HG02884 (cell line): ENCODE measurements around the gene TRIM9.
A peak's percentile ranks its signal among the peaks of the same experiment; 100 is the strongest.

ENCODE experiments used
- ATAC-seq: cut with Tn5 transposase; IDR thresholded peaks from one replicate; pipeline ENCODE4 v1.9.1; 2021; ENCODE audit warnings: mild to moderate bottlenecking, moderate library complexity; ENCODE audit not compliant: unreplicated experiment

Gene TRIM9

DNA sequence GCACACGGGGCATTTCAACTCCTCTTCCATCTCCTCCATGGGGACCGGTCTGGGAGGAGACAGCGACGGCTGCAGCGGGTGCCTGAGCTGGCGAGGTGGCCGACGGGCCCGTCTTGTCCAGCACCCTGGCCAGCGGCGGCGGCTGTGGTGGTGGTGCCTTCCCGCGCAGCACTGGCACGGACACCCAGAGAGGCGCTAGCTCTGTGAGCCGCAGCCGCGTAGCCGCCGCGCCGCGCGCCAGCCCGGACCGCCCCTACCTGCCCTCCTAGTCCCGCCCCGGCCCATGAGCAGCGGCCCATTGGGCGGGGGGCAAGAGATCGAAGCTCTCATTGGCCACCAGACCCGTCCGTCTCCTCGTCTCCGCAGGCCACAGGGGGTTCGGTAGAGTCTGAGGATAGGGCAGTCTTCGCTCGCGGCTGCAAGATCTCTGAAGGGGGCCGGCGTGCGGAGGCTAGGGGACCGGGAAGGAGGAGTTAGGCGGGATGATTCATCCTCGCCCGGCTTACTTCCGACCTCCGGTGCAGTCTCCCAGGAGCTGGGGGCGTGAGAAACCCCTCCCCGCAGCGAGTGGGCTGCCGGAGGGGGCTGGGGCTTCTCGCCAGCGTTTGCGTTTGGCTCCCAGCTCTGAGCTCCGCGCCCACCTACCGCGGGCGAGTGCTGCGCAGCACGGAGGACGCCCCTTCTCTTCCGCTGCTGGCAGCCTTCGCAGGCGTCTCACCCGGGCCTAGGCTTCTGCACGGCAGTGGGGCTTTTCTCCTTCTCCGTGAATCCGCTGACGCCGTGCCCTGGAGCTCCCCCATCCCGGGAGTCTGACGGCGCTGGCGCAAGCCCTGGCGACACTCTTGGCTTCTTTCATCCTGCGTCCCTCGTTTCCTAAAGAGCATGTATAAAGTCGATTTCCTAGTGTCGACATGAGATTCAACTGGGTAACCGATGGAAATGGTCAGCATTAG lies at the start of gene TRIM9:
Gene TRIM9 (minus strand): TSS at position 205 of the 953 bp plus-strand sequence. CDS start 166 bp downstream, at position 39.
- peak; percentile 99 for ATAC-seq

DNA sequence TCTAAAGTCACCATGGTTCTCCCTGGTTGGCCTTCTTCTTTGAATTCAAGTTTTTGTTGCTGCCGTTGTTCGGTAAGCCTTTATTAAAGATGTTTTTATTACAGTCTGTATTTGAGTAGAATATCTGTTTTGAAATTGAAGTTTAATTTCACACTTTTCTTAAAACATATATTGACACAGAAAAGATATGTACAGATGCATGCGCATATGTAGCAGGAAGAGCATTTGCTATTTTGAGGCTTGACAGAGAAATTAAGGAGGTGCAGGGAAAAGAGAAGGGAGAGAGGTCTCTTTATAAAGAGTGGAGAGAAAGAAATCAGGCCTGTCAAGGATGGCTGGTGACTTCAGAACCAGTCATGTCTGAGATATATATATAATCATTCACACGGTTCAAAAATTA lies 46.0 kb upstream of the TRIM9 start:
- no peak for ATAC-seq

- ATAC-seq, result no peak
These were observed 45.4 kb upstream of the TRIM9 start for GRCh38 chr14:51140338-51140737.

DNA sequence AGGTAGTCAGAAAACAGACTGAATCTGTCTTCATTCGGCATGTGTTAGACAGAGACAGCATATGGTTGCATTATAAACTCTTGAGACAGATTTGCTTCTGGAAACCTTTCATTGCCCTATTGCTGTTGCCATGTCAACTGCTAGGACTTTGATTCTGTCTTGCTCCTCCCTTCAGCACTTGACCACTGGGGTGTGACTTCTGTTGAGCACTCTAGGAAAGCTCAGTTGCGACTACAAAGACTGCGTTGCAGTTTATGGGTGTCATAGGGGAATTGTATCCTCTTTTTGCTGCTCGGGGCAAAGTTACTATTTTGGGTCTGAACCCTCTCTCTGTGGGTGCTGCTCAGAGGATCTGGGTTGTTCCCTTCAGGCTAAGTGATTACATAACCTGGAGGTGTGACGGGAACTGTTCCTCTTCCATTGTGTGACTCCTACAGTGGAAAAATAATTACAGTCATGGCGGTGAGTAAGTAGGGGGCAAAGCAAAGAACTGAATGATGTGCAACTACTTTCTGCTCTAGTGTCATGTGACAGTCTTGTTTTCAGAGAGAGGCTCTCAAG lies 44.3 kb upstream of the TRIM9 start:
- ATAC-seq, result no peak

DNA sequence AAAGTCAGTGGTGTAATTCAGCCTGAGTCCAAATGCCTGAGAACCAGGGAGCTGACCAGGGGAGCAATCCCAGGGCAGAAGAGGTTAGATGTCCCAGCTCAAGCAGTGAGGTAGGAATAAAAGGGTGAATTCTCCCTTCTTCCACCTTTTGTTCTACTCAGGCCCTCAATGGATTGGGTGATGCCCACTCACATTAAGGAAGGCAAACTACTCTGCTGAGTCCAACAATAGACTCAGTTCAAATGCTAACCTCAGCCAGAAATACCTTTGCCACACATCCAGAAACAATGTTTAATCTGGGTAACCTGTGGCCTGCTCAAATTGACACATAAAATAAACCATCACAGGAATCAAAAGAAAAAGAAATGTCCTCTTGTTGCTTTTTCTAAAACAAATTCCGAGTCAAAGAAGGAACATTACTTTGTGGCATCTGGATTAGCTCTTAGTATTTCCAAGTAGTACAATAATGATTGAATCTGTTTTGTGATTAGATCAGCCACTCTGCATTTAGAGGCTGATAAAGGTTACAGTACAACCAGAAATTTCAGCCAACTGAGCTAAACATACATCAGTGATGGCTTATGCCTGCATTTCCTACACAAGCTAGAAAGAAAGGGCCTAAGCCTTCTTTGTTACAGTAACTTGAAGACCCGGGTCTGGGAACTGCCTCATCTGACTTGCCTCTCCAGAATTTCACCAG lies 43.6 kb upstream of the TRIM9 start:
- no peak for ATAC-seq

- no peak for ATAC-seq
These were observed 36.6 kb upstream of the TRIM9 start for GRCh38 chr14:51131516-51131915.

GRCh38 chr14:51129130-51129529 lies 34.2 kb upstream of the TRIM9 start:
- ATAC-seq, result no peak

GRCh38 chr14:51124029-51124428 lies 29.1 kb upstream of the TRIM9 start:
- no peak for ATAC-seq

GRCh38 chr14:51121096-51121495 lies 26.2 kb upstream of the TRIM9 start:
- ATAC-seq, result no peak

DNA sequence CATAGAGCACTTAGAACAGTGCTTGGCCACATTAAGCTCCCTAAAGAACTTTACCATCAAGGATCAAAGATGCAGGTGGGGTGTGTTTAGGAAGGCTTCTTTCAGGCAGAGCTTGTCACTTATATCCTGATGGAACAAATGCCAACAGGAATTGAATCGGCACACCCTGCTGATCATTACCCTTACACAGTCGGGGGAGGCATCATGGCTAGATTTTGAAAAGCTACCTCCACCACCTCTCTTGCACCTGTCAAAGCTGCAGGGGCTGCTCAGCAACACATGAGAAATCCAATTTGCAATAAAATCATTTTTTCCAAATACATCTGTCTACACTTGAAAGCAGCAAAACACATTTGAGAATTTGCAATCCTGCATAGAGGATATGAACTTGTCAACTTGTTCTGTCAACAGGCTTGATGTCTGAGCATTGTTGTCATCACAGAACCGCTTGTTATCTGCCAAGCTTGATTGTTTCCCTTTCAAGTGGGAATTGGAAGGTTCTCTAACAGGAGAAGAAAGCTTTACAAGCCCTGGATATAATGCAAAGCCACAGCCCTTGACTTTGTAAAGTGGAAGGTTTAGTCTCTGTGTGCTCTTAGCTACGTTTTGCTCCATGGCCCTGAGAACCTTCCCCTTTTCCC lies 24.6 kb upstream of the TRIM9 start:
- ATAC-seq, result no peak

- ATAC-seq, result no peak
These were observed 24.1 kb upstream of the TRIM9 start for GRCh38 chr14:51118993-51119392.

- ATAC-seq, result no peak
These were observed 22.7 kb upstream of the TRIM9 start for GRCh38 chr14:51117593-51117992.

- ATAC-seq, result no peak
These were observed 21.8 kb upstream of the TRIM9 start for GRCh38 chr14:51116682-51117081.

- ATAC-seq, result no peak
These were observed 14.7 kb upstream of the TRIM9 start for GRCh38 chr14:51109651-51110050.

DNA sequence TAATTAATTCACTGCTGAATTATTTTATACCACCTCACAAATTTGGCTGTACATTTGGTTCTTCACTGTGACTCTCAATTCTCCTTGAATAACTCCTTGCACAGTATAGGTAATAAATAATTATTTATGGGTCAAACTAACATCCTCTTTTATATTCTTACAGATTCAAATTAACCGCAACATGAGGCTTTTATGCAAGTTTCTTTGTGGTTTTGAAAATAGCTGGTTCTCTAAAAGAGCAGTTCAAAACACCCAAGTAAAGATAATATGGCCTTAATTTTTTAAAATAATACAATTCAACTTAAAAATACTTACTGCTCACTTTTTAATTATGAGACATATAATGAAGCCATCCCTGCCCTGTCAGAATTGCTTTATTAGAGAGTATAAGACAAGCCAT lies 12.9 kb upstream of the TRIM9 start:
- ATAC-seq, result no peak

GRCh38 chr14:51104467-51104866 lies 9.6 kb upstream of the TRIM9 start:
- no peak for ATAC-seq

DNA sequence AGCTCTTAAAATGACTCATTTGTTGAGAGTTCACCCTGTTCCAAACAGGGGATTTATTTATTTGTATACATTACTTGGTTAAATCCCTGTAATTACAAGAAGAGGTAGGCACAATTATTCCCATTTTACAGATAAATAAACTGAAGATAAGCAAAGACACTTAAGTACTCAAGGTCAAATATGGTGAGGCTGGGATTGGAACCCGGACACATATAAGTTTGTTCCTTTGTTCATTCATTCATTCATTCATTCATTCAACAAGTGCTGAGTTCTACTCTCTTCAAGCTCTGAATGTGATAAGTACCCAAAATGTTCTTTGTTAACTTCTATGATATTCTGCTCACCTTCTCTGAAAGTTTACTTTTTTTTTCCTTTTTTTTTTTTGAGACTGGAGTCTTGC lies 2.4 kb upstream of the TRIM9 start:
- no peak for ATAC-seq

DNA sequence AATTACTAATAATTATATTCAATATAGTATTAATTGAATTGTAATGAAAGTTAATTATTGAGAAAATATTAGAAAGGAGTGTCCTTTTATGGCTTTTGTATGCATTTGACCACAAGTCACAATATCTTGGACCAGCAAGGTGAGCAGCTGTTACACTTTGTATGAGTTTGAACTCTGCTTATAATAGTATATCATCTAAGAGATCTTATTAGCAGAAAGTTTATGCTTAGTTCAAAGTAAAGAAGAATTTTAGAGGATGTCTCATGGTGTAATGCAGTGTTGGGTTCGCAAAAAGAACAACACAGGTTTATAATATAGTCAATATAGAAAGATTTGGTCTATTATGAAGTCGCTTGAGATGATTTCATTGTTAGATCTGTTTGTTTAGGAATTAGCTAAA lies 2.0 kb upstream of the TRIM9 start:
- no peak for ATAC-seq

GRCh38 chr14:51095854-51096823 lies 1.2 kb upstream of the TRIM9 start:
- no peak for ATAC-seq

GRCh38 chr14:51094282-51094821 lies 553 bp downstream of the TRIM9 start:
- ATAC-seq, result no peak
